ENCODE data around the gene NTF3.

NTF3 gene

GRCh38 chr12:5489760-5490406, 58.0 kb downstream of the NTF3 start:
- DNase-seq: no peak

- DNase-seq: no peak
Measured at GRCh38 chr12:5492562-5492961, 60.7 kb downstream of the NTF3 start.

GRCh38 chr12:5493018-5493417, 61.1 kb downstream of the NTF3 start:
- no peak for DNase-seq

GRCh38 chr12:5494343-5494742, 62.4 kb downstream of the NTF3 start:
- no peak for DNase-seq

GRCh38 chr12:5497329-5498053, 65.6 kb downstream of the NTF3 start:
- no peak for DNase-seq

- DNase-seq: no peak
Measured at GRCh38 chr12:5498076-5498475, 66.2 kb downstream of the NTF3 start.

GRCh38 chr12:5498806-5499205, 66.9 kb downstream of the NTF3 start:
- no peak for DNase-seq

GRCh38 chr12:5499566-5500330, 67.8 kb downstream of the NTF3 start:
- DNase-seq: no peak

GRCh38 chr12:5500331-5500659, 68.4 kb downstream of the NTF3 start:
- DNase-seq: no peak

GRCh38 chr12:5503774-5504173, 71.9 kb downstream of the NTF3 start:
- no peak for DNase-seq

GRCh38 chr12:5505116-5505515, 73.2 kb downstream of the NTF3 start:
- DNase-seq: no peak

- no peak for DNase-seq
Measured at GRCh38 chr12:5505751-5506150, 73.8 kb downstream of the NTF3 start.

GRCh38 chr12:5506295-5506694, 74.4 kb downstream of the NTF3 start:
- DNase-seq: no peak

GRCh38 chr12:5506821-5507231, 74.9 kb downstream of the NTF3 start:
- DNase-seq: no peak

GRCh38 chr12:5507401-5507935, 75.6 kb downstream of the NTF3 start:
- no peak for DNase-seq

- no peak for DNase-seq
Measured at GRCh38 chr12:5507944-5508343, 76.0 kb downstream of the NTF3 start.

- DNase-seq: no peak
Measured at GRCh38 chr12:5509102-5509501, 77.2 kb downstream of the NTF3 start.

GRCh38 chr12:5509557-5509956, 77.6 kb downstream of the NTF3 start:
- DNase-seq: no peak

- no peak for DNase-seq
Measured at GRCh38 chr12:5510251-5510805, 78.4 kb downstream of the NTF3 start.

GRCh38 chr12:5511256-5511643, 79.3 kb downstream of the NTF3 start:
- no peak for DNase-seq

- DNase-seq: peak; percentile 74
Measured at GRCh38 chr12:5511644-5512600, 80.0 kb downstream of the NTF3 start.

GRCh38 chr12:5512601-5512970, 80.7 kb downstream of the NTF3 start:
- DNase-seq: no peak
